Progenitor cell of endocrine pancreas (in vitro differentiated cells): Measurements from ENCODE around the gene GABPA. TPM values are rescaled to one million over a fixed set of nuclear protein-coding genes. Genes with fewer than 3 reads are reported as not detected.

Experiments used
- DNase-seq: peaks from one replicate; pipeline ENCODE4 v3.0.0; 2021; ENCODE audit warnings: low spot score; ENCODE audit not compliant: unreplicated experiment
- H3K27ac Mint-ChIP-seq: 2 replicates; pipeline ENCODE4 v1.8.0; 2021; ENCODE audit warnings: mild to moderate bottlenecking, moderate library complexity, mixed read lengths
- H3K27me3 Mint-ChIP-seq: 2 replicates; pipeline ENCODE4 v1.8.0; 2021; ENCODE audit warnings: mixed read lengths
- H3K36me3 Mint-ChIP-seq: 2 replicates; pipeline ENCODE4 v1.8.0; 2022; ENCODE audit warnings: mixed read lengths; ENCODE audit not compliant: insufficient read depth
- H3K4me1 Mint-ChIP-seq: 2 replicates; pipeline ENCODE4 v1.8.0; 2021; ENCODE audit warnings: low read depth, mixed read lengths
- H3K4me3 Mint-ChIP-seq: 2 replicates; pipeline ENCODE4 v1.8.0; 2021; ENCODE audit warnings: low read depth, mild to moderate bottlenecking, moderate library complexity, mixed read lengths
- H3K9me3 Mint-ChIP-seq: 2 replicates; pipeline ENCODE4 v1.8.0; 2021; ENCODE audit warnings: low read depth, mixed read lengths
- total RNA-seq: library from RNA; stranded (reverse); gene quantifications from 2 replicates; pipeline ENCODE4 v1.2.1, GENCODE V29; 2021
- TF ChIP-seq, protein P1 (sequence below): fragments of 200-600 bp; sonication (generic); IDR thresholded peaks from one replicate; pipeline ENCODE4 v1.5.0; 2021; ENCODE audit warnings: antibody characterized with exemption, mild to moderate bottlenecking; ENCODE audit not compliant: unreplicated experiment

GABPA gene
- total RNA-seq, 1 donor from 2014 or later: 23.5 TPM

DNA sequence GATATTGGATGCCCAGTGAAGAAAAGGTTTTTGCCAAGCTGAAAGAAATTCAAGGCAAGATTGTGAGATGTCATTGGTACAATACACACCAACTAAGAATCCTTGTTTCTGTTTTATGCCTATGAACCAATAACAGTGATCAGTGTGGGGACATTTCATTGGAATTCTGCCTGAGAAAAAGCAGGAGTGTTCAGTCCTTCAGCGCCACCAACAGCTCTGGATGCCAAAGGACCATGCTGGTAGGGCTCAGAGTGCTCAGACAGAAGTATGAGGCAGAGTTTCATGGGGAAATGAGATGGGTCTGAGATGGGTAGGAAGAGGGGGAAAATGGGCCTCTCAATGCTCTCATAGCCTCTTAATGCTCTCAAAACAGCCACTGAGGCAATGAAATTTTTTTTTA, 56.5 kb downstream of the GABPA start:
- Mint-ChIP-seq H3K4me1 (peaks cover 8% of the 10 kb centered on the region), H3K36me3 (no peaks in the 10 kb centered on the region), H3K4me3 (no peak overlapping the region), H3K27ac (no peak overlapping the region), H3K27me3 (no peaks in the 10 kb centered on the region), H3K9me3 (no peaks in the 10 kb centered on the region)
- TF ChIP-seq, protein P1, sequence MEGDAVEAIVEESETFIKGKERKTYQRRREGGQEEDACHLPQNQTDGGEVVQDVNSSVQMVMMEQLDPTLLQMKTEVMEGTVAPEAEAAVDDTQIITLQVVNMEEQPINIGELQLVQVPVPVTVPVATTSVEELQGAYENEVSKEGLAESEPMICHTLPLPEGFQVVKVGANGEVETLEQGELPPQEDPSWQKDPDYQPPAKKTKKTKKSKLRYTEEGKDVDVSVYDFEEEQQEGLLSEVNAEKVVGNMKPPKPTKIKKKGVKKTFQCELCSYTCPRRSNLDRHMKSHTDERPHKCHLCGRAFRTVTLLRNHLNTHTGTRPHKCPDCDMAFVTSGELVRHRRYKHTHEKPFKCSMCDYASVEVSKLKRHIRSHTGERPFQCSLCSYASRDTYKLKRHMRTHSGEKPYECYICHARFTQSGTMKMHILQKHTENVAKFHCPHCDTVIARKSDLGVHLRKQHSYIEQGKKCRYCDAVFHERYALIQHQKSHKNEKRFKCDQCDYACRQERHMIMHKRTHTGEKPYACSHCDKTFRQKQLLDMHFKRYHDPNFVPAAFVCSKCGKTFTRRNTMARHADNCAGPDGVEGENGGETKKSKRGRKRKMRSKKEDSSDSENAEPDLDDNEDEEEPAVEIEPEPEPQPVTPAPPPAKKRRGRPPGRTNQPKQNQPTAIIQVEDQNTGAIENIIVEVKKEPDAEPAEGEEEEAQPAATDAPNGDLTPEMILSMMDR: no peak
- DNase-seq: no peak

DNA sequence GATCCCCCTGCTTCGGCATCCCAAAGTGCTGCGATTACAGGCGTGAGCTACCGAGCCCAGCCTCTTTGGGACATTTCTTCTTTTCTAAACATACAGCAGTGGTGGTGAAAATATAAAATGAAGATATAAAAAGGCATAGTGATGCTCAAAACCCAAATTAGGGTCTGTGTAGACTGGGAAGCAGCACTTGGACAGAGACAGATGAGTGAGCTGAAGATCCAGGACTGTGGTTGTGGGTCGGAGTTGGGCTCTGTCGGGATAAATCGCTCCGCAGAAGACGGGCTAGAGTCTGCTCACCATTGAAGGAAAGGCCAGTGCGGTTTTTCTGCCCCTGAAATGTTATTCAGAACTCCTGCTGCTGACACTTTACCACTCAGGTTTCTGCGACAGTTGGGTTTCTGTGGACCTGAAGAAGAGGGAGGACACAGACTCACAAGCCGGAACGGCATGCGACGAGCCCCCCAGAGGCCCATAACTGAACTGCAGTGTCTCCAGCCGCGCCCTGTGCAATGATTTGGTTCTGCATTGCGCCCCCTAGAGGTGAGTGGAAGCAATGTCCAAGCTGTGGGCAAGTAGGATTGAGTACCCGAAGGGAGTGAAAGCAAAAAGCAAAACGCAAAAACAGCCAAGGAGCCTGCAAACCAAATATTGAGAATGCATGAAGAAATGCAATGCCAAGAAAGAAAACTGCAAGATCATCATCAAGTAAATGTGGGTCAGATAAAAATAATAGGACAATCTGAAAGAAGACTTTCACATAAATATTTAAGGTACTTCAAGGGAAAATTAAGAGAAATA, 66.6 kb downstream of the GABPA start:
- no peaks in the 10 kb centered on the region for H3K9me3 Mint-ChIP-seq
- H3K4me3 Mint-ChIP-seq: peak overlapping the region; percentile 35
- no peaks in the 10 kb centered on the region for H3K36me3 Mint-ChIP-seq
- H3K27me3 Mint-ChIP-seq: peaks cover 5% of the 10 kb centered on the region
- no peak overlapping the region for H3K27ac Mint-ChIP-seq
- H3K4me1 Mint-ChIP-seq: no peaks in the 10 kb centered on the region
- DNase-seq: peak; percentile 86
- TF ChIP-seq, protein P1: peak; percentile 100

DNA sequence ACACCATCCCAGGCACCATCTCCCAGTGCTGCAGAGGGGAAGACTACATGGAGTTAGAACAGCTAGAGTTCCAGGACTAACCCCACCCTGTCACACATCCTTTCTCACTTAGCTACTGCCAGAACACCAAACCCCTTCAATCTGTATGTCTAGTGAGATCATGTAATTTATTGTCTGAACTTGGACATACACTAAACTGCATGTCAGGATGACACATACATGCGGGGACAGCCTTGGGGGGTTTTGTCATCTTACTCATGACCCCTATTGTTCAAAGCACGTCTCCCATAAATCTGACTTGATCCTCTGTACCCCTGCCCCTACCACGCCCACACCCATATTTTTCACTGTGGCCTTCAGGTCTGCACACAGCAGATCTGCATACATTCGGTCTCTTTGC, 71.3 kb downstream of the GABPA start:
- Mint-ChIP-seq H3K4me1 (no peaks in the 10 kb centered on the region), H3K36me3 (no peaks in the 10 kb centered on the region), H3K4me3 (no peak overlapping the region), H3K27me3 (peaks cover 5% of the 10 kb centered on the region), H3K27ac (no peak overlapping the region), H3K9me3 (no peaks in the 10 kb centered on the region)
- DNase-seq: no peak
- TF ChIP-seq, protein P1: no peak

DNA sequence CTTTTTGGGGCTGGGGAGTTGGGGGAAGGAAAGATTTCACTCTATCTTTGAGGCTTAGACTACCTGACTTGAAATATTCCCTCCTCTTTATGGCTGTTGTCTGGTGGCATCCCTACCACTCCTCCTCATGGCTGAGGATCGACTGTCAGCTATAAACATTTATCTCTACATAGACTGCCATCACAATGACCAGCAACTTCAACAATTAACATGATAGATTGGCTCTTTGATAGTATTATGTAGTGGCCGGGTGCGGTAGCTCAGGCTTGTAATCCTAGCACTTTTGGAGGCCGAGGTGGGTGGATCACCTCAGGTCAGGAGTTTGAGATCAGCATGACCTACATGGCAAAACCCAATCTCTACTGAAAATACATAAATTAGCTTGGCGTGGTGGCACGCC, 72.4 kb downstream of the GABPA start:
- H3K27ac Mint-ChIP-seq: no peak overlapping the region

DNA sequence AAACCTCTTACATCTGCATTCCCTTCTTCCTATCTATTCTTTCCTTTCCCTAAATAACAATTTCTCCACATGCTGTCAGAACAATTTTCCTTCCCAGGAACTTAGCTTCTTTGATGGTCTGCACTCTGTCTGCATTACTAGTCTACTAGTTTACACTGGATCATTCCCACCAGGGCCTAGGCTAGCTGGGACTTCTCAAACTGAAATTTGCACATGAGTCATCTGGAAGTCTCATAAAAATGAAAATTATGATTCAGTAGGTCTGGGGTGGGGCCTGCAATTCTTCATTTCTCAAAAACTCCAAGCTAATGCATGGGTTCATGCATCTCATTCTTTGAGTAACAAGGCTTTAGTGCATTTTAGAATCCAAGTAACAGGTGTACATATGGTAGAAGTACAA, 74.2 kb downstream of the GABPA start:
- Mint-ChIP-seq H3K4me1 (no peaks in the 10 kb centered on the region), H3K27me3 (no peaks in the 10 kb centered on the region), H3K4me3 (no peak overlapping the region), H3K36me3 (no peaks in the 10 kb centered on the region), H3K27ac (no peak overlapping the region), H3K9me3 (no peaks in the 10 kb centered on the region)
- DNase-seq: no peak
- TF ChIP-seq, protein P1: no peak

More for the DNA sequence above, 72.4 kb downstream of the GABPA start:
- no peaks in the 10 kb centered on the region for H3K27me3 Mint-ChIP-seq
- H3K9me3 Mint-ChIP-seq: no peaks in the 10 kb centered on the region
- H3K4me3 Mint-ChIP-seq: no peak overlapping the region
- TF ChIP-seq, protein P1: no peak
- no peak for DNase-seq
- no peaks in the 10 kb centered on the region for H3K4me1 Mint-ChIP-seq
- H3K36me3 Mint-ChIP-seq: no peaks in the 10 kb centered on the region
